Coronary artery (tissue), 2 donors: ENCODE measurements around the gene CLDN5.

Source experiments
- DNase-seq: peaks from one replicate; pipeline ENCODE4 v3.0.0-alpha.2; 2017; ENCODE audit warnings: low spot score
- H3K27ac ChIP-seq, 2 donors: fragments of 200-600 bp; sonication (generic); one replicate each; pipeline ENCODE4 v1.5.1; 2016 to 2019
- H3K4me3 ChIP-seq: fragments of 200-600 bp; sonication (generic); 2 replicates; pipeline ENCODE4 v1.5.1; 2016; ENCODE audit warnings: mild to moderate bottlenecking, moderate library complexity
- CTCF ChIP-seq: fragments of 200-600 bp; sonication (generic); IDR thresholded peaks from one replicate; pipeline ENCODE4 v1.5.1; 2019; ENCODE audit warnings: antibody characterized with exemption

Gene CLDN5

GRCh38 chr22:19503869-19504268 lies 20.3 kb downstream of the CLDN5 start:
- no peak overlapping the region for H3K4me3 ChIP-seq
- DNase-seq, result no peak
- no peak for TF ChIP-seq CTCF

GRCh38 chr22:19503367-19503766 lies 20.8 kb downstream of the CLDN5 start:
- no peak for TF ChIP-seq CTCF
- H3K27ac ChIP-seq, result no peak overlapping the region
- no peak for DNase-seq
- H3K4me3 ChIP-seq, result no peak overlapping the region

More at GRCh38 chr22:19503869-19504268, 20.3 kb downstream of the CLDN5 start:
- H3K27ac ChIP-seq, result no peak overlapping the region

- DNase-seq, result no peak
- no peak for TF ChIP-seq CTCF
- H3K4me3 ChIP-seq, result no peak overlapping the region
- no peak overlapping the region for H3K27ac ChIP-seq
These were observed 22.2 kb downstream of the CLDN5 start for GRCh38 chr22:19501897-19502447.

GRCh38 chr22:19499880-19500242 lies 24.3 kb downstream of the CLDN5 start:
- DNase-seq, result no peak
- Histone ChIP-seq H3K4me3 (no peak overlapping the region), H3K27ac (no peak overlapping the region)
- TF ChIP-seq CTCF, result no peak

GRCh38 chr22:19499236-19499879 lies 24.9 kb downstream of the CLDN5 start:
- DNase-seq, result no peak
- no peak for TF ChIP-seq CTCF
- Histone ChIP-seq H3K4me3 (no peak overlapping the region), H3K27ac (no peak overlapping the region)

- no peak overlapping the region for H3K4me3 ChIP-seq
- TF ChIP-seq CTCF, result no peak
- no peak for DNase-seq
- H3K27ac ChIP-seq, result no peak overlapping the region
These were observed 25.4 kb downstream of the CLDN5 start for GRCh38 chr22:19498866-19499190.

- TF ChIP-seq CTCF, result no peak
- Histone ChIP-seq H3K27ac (no peak overlapping the region), H3K4me3 (no peak overlapping the region)
- no peak for DNase-seq
These were observed 25.9 kb downstream of the CLDN5 start for GRCh38 chr22:19498154-19498865.
